ENCODE measurements around the gene HEATR3. TPM values are rescaled to one million over a fixed set of nuclear protein-coding genes. Genes with fewer than 3 reads are reported as not detected.
A peak's percentile ranks its signal among the peaks of the same experiment; 100 is the strongest.

Gene HEATR3
- total and polyA plus RNA-seq, 2 of the 8 experiments (the other 6 are each of a cell fraction or from before 2014, with no cell fraction given), result 13.0 to 29.2 TPM

DNA sequence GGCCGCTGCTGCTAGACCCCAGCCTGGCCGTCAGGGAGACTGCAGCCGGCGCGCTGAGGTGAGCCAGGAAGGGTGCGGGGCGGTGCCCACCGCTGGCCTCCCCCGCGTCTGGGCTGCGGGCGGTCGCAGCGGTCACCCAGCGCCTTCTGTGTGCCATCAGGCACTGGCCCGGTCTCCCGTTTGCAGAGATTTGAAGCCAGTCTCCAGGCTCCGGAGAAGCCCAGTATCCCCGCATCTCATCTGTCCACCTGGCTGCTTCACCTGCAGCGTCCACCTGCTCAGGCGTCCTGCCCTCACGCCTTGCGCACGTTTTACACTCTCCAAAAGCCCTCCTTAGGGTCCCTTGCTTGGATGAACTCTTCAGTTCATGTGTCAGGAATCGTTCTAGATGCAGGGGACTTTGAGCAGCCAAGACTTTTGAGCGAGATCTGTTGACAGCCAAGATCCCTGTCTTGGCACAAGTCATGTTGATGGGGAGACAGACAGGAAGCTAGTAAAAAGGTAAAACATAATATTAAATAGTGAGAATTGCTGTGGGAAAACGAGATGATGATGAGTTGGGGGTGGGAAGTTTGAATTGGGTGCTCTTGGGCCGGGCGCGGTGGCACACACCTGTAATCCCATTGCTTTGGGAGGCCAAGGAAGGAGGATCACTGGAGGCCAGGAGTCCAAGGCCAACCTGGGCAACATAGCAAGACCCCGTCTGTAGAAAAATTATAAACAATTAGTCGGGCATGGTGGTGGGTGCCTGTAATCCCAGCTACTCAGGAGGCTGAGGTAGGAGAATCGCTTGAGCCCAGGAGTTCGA is 916 bp downstream of the HEATR3 start:
- Histone ChIP-seq H2BK20ac (ENCODE audit: low read length) (no peak overlapping the region), H3K14ac (ENCODE audit: insufficient read length) (no peak overlapping the region), H3K4me2 (ENCODE audit: insufficient read depth in 1 of 2, low read depth in 2 of 2, low read length in 2 of 2) (peak overlapping the region; percentile 82 to 94), H3K9me3 (ENCODE audit: insufficient read depth in 2 of 2, low read depth in 1 of 2, low read length in 1 of 2) (no peaks in the 10 kb centered on the region), H3K27ac (ENCODE audit: low read depth, low read length) (no peak overlapping the region), H3K56ac (replicated peaks; ENCODE audit: insufficient read length, low read depth, low read length) (no peak overlapping the region), H3K79me1 (ENCODE audit: low read depth, low read length) (no peaks in the 10 kb centered on the region), H3K27me3 (replicated peaks in 1 of 4; ENCODE audit: control insufficient read depth in 3 of 4, extremely low read depth in 1 of 4, insufficient read depth in 3 of 4, low read length in 3 of 4) (no peaks in the 10 kb centered on the region), H3K18ac (ENCODE audit: extremely low read depth, low read length) (peak overlapping the region; percentile 48), H3K4me1 (replicated peaks in 1 of 4; ENCODE audit: control insufficient read depth in 3 of 4, insufficient read depth in 4 of 4, low read length in 3 of 4) (peaks cover 0 to 9% (median 3%) of the 10 kb centered on the region in 4 experiments; a peak in 5 of 7 replicates), H3K23me2 (ENCODE audit: low read depth, low read length) (peaks cover 10% of the 10 kb centered on the region), H3K4me3 (ENCODE audit: extremely low read depth in 1 of 4, insufficient read depth in 2 of 4, low read depth in 3 of 4, low read length in 4 of 4) (peak overlapping the region; percentile 61 to 90 (median 78)), H4K91ac (replicated peaks; ENCODE audit: insufficient read length, low read length) (no peak overlapping the region), H4K20me1 (replicated peaks in 1 of 2; ENCODE audit: control insufficient read depth in 1 of 2, insufficient read depth in 2 of 2, low read length in 2 of 2) (peaks cover 0 to 6% of the 10 kb centered on the region in 2 experiments), H3K79me2 (ENCODE audit: control insufficient read depth in 1 of 2, insufficient read depth in 2 of 2, low read length in 2 of 2) (peaks cover 0 to 18% of the 10 kb centered on the region in 2 experiments; a peak in 2 of 4 replicates), H2AFZ (ENCODE audit: low read length) (peak overlapping the region; percentile 36; the same call in 1 of the 2 replicates), H4K5ac (ENCODE audit: insufficient read length, low read depth, low read length) (no peak overlapping the region), H4K8ac (ENCODE audit: extremely low read depth, insufficient read depth, low read length) (no peak overlapping the region; the same call in 1 of the 2 replicates), H3K9ac (replicated peaks in 1 of 4; ENCODE audit: extremely low read depth in 1 of 4, low read depth in 3 of 4, low read length in 3 of 4) (peak overlapping the region; percentile 4 to 82 (median 34); a peak in 5 of 7 replicates), H2BK120ac (replicated peaks; ENCODE audit: low read depth, low read length) (no peak overlapping the region), H3K36me3 (ENCODE audit: control insufficient read depth in 2 of 4, insufficient read depth in 4 of 4, low read length in 3 of 4) (peaks cover 2 to 18% (median 13%) of the 10 kb centered on the region in 4 experiments; a peak in 4 of 8 replicates), H3K4ac (replicated peaks; ENCODE audit: insufficient read length, low read depth, low read length) (no peak overlapping the region), H2BK15ac (ENCODE audit: low read length) (no peak overlapping the region), H2BK12ac (ENCODE audit: low read depth, low read length) (no peak overlapping the region), H2AK5ac (ENCODE audit: low read depth, low read length) (no peak overlapping the region), H2BK5ac (ENCODE audit: low read depth, low read length) (peak overlapping the region; percentile 85; the same call in 1 of the 2 replicates), H3K23ac (ENCODE audit: insufficient read length) (no peak overlapping the region)
- FAIRE-seq (no peak), DNase-seq (ENCODE audit: low read depth in 1 of 2, low spot score in 2 of 2) (no peak)
- 29 to 100% methylated on average over 1 to 29 of the region's 34 CpGs for WGBS, 2 experiments (ENCODE audit: extremely low coverage in 1 of 2, insufficient coverage in 1 of 2, insufficient read length in 1 of 2, insufficient replicate concordance in 2 of 2, low coverage in 1 of 2, low lambda C conversion rate in 2 of 2, missing lambda C conversion rate in 1 of 2)
- POLR2A ChIA-PET (ENCODE audit: partially characterized antibody), result interaction anchor here (1.3 to 1.7 kb wide), 2 partner anchors 42 to 45 kb away, joined by 3 to 5 read pairs; partner anchors contain the start of gene CNEP1R1
- TF ChIP-seq PHF8 (conservative IDR thresholded peaks at IDR 0.05; ENCODE audit: low read depth, low read length) (0 out of 2 replicates have a peak, but pooled peaks have one; percentile 5), HDAC2 (IDR thresholded peaks at IDR 0.05; ENCODE audit: borderline replicate concordance in 1 of 2, low read depth in 2 of 2, low read length in 2 of 2) (peak in 1 of 2 experiments; percentile 8; a peak in 1 of 4 replicates), SIRT6 (IDR thresholded peaks at IDR 0.05; ENCODE audit: low read length) (no peak), KDM4A (IDR thresholded peaks at IDR 0.05; ENCODE audit: low read depth, low read length, severe bottlenecking) (peak; percentile 95), CHD1 (IDR thresholded peaks at IDR 0.05; ENCODE audit: low read depth, low read length) (no peak), ASH2L (IDR thresholded peaks at IDR 0.05; ENCODE audit: low read length) (peak; percentile 29)
- CTCF ChIA-PET (ENCODE audit: partially characterized antibody), result interaction anchor here (0.6 to 4.8 kb wide), 17 partner anchors 8 to 260 kb away, joined by 3 to 35 read pairs (median 4); partner anchors contain the start of gene CNEP1R1
